Activated CD4-positive, alpha-beta T cell treated with anti-CD3 and anti-CD28 coated beads, Interleukin-2, amount 10 ng/mL, durations not matched to agents 24 days and 14 days (primary cell): ENCODE data around the gene C20orf96. TPM values are rescaled to one million over a fixed set of nuclear protein-coding genes. Genes with fewer than 3 reads are reported as not detected.

ENCODE experiments used
- DNase-seq: peaks from one replicate; pipeline ENCODE4 v3.0.0; 2022
- H3K27ac Mint-ChIP-seq: one replicate; pipeline ENCODE4 v1.8.0; 2022; ENCODE audit warnings: mild to moderate bottlenecking, mixed read lengths
- H3K27me3 Mint-ChIP-seq: one replicate; pipeline ENCODE4 v1.8.0; 2022; ENCODE audit warnings: mixed read lengths
- H3K36me3 Mint-ChIP-seq: one replicate; pipeline ENCODE4 v1.8.0; 2022; ENCODE audit warnings: low read depth, mild to moderate bottlenecking, mixed read lengths
- H3K4me1 Mint-ChIP-seq: one replicate; pipeline ENCODE4 v1.8.0; 2021; ENCODE audit warnings: mixed read lengths
- H3K4me3 Mint-ChIP-seq: one replicate; pipeline ENCODE4 v1.8.0; 2022; ENCODE audit warnings: mild to moderate bottlenecking, moderate library complexity, mixed read lengths
- H3K9me3 Mint-ChIP-seq: one replicate; pipeline ENCODE4 v1.8.0; 2021; ENCODE audit warnings: mixed read lengths
- intact Hi-C: fragments of 100-400 bp; cut with micrococcal nuclease; formaldehyde crosslinking; loops from one replicate; pipeline ENCODE4 v1.15.1; 2023
- total RNA-seq: library from RNA; stranded (reverse); gene quantifications from 2 replicates; pipeline ENCODE4 v1.2.3, GENCODE V29; 2022

C20orf96 gene
- total RNA-seq, 1 donor from 2014 or later, result 6.7 TPM

- intact Hi-C loops, result loop anchor here (1.0 to 2.0 kb wide), 5 partner anchors 14 to 88 kb away; partner anchors contain the start of genes TRIB3 and ZCCHC3
- H3K27ac Mint-ChIP-seq, result peak within 1 kb of the TSS; percentile 92
- H3K9me3 Mint-ChIP-seq, result no peaks in the 10 kb centered on the region
- peak; percentile 100 for DNase-seq
- H3K4me3 Mint-ChIP-seq, result peak within 1 kb of the TSS; percentile 91
- H3K27me3 Mint-ChIP-seq, result peaks cover 6% of the 10 kb centered on the region
- H3K36me3 Mint-ChIP-seq, result peaks cover 2% of the 10 kb centered on the region
- H3K4me1 Mint-ChIP-seq, result peaks cover 20% of the 10 kb centered on the region
Observed at GRCh38 chr20:325045-325888, 34.7 kb upstream of the C20orf96 start, which contains the start of gene SOX12. SOX12 (plus strand) TSS chr20:325552; CDS start chr20:325925, 373 bp downstream.

- H3K4me1 Mint-ChIP-seq, result peaks cover 16% of the 10 kb centered on the region
- peak overlapping the region; percentile 92 for H3K27ac Mint-ChIP-seq
- H3K36me3 Mint-ChIP-seq, result peaks cover 2% of the 10 kb centered on the region
- H3K9me3 Mint-ChIP-seq, result no peaks in the 10 kb centered on the region
- H3K4me3 Mint-ChIP-seq, result peak overlapping the region; percentile 91
- peaks cover 6% of the 10 kb centered on the region for H3K27me3 Mint-ChIP-seq
- intact Hi-C loops, result loop anchor here (1.0 to 2.0 kb wide), 7 partner anchors 14 to 87 kb away; partner anchors contain the start of genes C20orf96, TRIB3 and ZCCHC3
- DNase-seq, result peak; percentile 98
Observed at GRCh38 chr20:324177-325044, 33.9 kb upstream of the C20orf96 start.

- Mint-ChIP-seq H3K4me3 (no peak overlapping the region), H3K4me1 (no peaks in the 10 kb centered on the region), H3K9me3 (no peaks in the 10 kb centered on the region), H3K36me3 (no peaks in the 10 kb centered on the region), H3K27me3 (peaks cover 4% of the 10 kb centered on the region), H3K27ac (no peak overlapping the region)
- DNase-seq, result no peak
- intact Hi-C loops, result no loop called here
Observed at GRCh38 chr20:316316-317068, 25.9 kb upstream of the C20orf96 start.

DNA sequence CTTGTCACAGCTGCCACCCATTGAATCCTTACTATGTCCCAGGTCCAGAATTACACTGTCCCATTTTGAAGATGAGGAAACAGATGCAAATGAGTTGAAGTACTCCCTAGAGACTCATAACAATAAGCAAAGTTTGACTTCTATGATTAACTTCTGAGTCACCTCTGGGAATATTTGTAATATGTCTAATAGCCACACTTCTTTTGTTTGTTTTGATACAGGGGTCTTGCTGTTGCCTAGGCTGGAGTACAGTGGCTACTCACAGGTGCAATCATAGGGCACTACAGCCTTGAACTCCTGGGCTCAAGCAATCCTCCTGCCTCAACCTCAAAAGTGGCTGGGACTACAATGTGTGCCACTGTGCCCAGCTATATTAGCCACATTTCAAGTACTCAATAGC, 23.4 kb upstream of the C20orf96 start:
- intact Hi-C loops, result no loop called here
- no peak for DNase-seq
- no peak overlapping the region for H3K27ac Mint-ChIP-seq
- H3K4me1 Mint-ChIP-seq, result peaks cover 10% of the 10 kb centered on the region
- H3K27me3 Mint-ChIP-seq, result no peaks in the 10 kb centered on the region
- H3K4me3 Mint-ChIP-seq, result no peak overlapping the region
- H3K36me3 Mint-ChIP-seq, result no peaks in the 10 kb centered on the region
- no peaks in the 10 kb centered on the region for H3K9me3 Mint-ChIP-seq

GRCh38 chr20:313402-313801, 22.9 kb upstream of the C20orf96 start:
- no peak for DNase-seq
- Mint-ChIP-seq H3K27me3 (no peaks in the 10 kb centered on the region), H3K9me3 (no peaks in the 10 kb centered on the region), H3K4me1 (peaks cover 10% of the 10 kb centered on the region), H3K4me3 (no peak overlapping the region), H3K27ac (no peak overlapping the region), H3K36me3 (no peaks in the 10 kb centered on the region)
- intact Hi-C loops, result no loop called here

DNA sequence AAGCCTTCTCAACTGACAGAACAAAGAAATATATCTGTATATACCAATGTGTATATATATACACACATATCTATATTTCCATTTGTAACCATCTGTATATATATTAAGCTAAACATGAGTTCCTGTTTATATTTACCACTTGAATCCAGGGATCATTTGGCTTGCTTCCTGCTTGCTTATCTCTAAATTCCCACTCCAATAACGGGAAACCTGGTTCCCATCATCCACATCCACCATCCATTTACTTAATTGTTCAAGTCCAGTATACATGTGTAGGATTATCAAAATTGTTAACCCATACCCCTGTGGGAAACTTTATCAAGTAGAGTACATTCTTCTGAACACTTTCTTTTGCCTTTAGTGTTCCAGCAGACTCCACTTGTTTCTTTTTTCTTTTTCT, 22.3 kb upstream of the C20orf96 start:
- Mint-ChIP-seq H3K36me3 (no peaks in the 10 kb centered on the region), H3K27ac (no peak overlapping the region), H3K4me3 (no peak overlapping the region), H3K27me3 (no peaks in the 10 kb centered on the region), H3K4me1 (peaks cover 10% of the 10 kb centered on the region), H3K9me3 (no peaks in the 10 kb centered on the region)
- DNase-seq, result no peak
- intact Hi-C loops, result no loop called here

- Mint-ChIP-seq H3K36me3 (no peaks in the 10 kb centered on the region), H3K4me1 (peaks cover 10% of the 10 kb centered on the region), H3K9me3 (no peaks in the 10 kb centered on the region), H3K4me3 (no peak overlapping the region), H3K27ac (no peak overlapping the region), H3K27me3 (no peaks in the 10 kb centered on the region)
- intact Hi-C loops, result no loop called here
- DNase-seq, result no peak
Observed at GRCh38 chr20:312067-312466, 21.5 kb upstream of the C20orf96 start.

DNA sequence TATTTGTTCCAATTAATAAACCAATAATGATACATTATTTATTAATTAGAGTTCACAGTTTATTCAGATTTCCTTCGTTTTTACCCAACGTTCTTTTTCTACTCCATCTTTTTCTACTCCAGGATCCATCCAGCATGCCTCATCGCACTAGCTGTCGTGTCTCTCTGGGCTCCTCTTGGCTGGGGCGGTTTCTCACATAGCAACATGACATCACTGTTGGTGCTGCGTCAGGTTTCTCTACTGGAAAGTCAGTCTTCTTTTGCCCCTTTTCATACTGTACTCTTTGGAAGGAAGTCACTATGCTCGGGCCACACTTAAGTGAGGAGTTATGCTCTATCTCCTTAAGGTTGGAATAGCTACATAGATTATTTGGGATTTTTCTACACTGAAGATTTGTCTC, 21.1 kb upstream of the C20orf96 start:
- no peaks in the 10 kb centered on the region for H3K36me3 Mint-ChIP-seq
- no peak overlapping the region for H3K27ac Mint-ChIP-seq
- no peaks in the 10 kb centered on the region for H3K9me3 Mint-ChIP-seq
- no peaks in the 10 kb centered on the region for H3K27me3 Mint-ChIP-seq
- intact Hi-C loops, result loop anchor here (2.0 kb wide), 1 partner anchor 13 kb away; the partner anchor contains the start of gene SOX12
- no peak for DNase-seq
- peaks cover 10% of the 10 kb centered on the region for H3K4me1 Mint-ChIP-seq
- no peak overlapping the region for H3K4me3 Mint-ChIP-seq

DNA sequence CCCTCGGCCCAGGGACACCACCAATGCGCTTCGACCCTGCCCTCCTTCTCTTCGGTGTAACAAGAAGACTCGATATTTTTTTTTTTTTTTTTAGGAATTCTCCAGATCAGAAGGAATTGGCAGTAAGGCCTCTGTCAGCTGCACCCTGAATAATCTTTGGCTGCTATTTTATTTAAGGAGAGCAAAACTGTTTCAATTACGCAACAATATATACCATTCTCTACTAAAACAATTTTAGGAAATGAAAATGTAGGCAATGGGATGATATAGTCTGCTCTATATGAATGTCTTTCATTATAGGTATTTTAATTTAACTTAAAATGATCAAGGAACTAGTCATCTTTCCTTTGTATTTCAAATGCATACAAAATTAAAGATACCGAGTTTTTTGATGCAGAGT, 20.1 kb upstream of the C20orf96 start:
- Mint-ChIP-seq H3K36me3 (no peaks in the 10 kb centered on the region), H3K9me3 (no peaks in the 10 kb centered on the region), H3K27ac (no peak overlapping the region), H3K4me1 (peaks cover 10% of the 10 kb centered on the region), H3K4me3 (peak overlapping the region; percentile 81), H3K27me3 (no peaks in the 10 kb centered on the region)
- DNase-seq, result no peak
- intact Hi-C loops, result loop anchor here (1.0 to 2.0 kb wide), 2 partner anchors 13 to 14 kb away; partner anchors contain the start of genes SOX12 and ZCCHC3

GRCh38 chr20:309841-310644, 19.5 kb upstream of the C20orf96 start:
- DNase-seq, result peak; percentile 95
- Mint-ChIP-seq H3K27me3 (no peaks in the 10 kb centered on the region), H3K4me3 (peak overlapping the region; percentile 81), H3K4me1 (peaks cover 10% of the 10 kb centered on the region), H3K9me3 (no peaks in the 10 kb centered on the region), H3K36me3 (no peaks in the 10 kb centered on the region), H3K27ac (peak overlapping the region; percentile 89)
- intact Hi-C loops, result loop anchor here (1.0 to 2.0 kb wide), 2 partner anchors 13 to 15 kb away; partner anchors contain the start of genes SOX12 and ZCCHC3

DNA sequence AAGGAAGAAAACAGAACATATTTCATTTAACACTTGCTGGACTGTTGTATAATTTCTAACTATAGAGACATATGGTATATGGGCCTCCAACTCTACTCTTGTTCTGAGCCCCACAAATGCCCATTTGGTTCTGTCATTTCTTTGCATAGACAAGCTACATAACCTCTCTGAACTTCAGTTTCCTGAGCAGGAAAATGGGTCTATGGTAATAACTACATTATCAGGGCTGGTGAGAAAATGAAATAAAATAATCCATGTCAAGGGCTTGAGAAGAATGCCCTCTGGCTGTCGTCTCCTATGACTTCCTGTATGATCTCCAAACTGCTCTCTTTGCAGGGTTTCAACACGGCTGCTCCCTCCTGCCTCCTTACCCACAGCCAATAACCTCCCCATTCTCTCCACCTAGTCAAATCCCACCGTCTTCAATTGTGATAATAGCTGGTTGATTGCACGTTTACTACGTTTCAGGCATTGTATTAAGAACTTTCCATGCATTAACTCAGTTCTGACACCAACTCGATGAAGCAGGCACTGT, 18.8 kb upstream of the C20orf96 start:
- no peaks in the 10 kb centered on the region for H3K27me3 Mint-ChIP-seq
- peaks cover 1% of the 10 kb centered on the region for H3K36me3 Mint-ChIP-seq
- intact Hi-C loops, result no loop called here
- DNase-seq, result no peak
- H3K9me3 Mint-ChIP-seq, result no peaks in the 10 kb centered on the region
- peak overlapping the region; percentile 4 for H3K27ac Mint-ChIP-seq
- H3K4me3 Mint-ChIP-seq, result peak overlapping the region; percentile 10
- peaks cover 10% of the 10 kb centered on the region for H3K4me1 Mint-ChIP-seq

- H3K4me3 Mint-ChIP-seq, result no peak overlapping the region
- no peak overlapping the region for H3K27ac Mint-ChIP-seq
- H3K9me3 Mint-ChIP-seq, result no peaks in the 10 kb centered on the region
- intact Hi-C loops, result no loop called here
- DNase-seq, result no peak
- peaks cover 1% of the 10 kb centered on the region for H3K36me3 Mint-ChIP-seq
- no peaks in the 10 kb centered on the region for H3K27me3 Mint-ChIP-seq
- peaks cover 10% of the 10 kb centered on the region for H3K4me1 Mint-ChIP-seq
Observed at GRCh38 chr20:308427-309038, 18.0 kb upstream of the C20orf96 start.
